Measurements from ENCODE around the gene CRYBA4.

Gene CRYBA4

DNA sequence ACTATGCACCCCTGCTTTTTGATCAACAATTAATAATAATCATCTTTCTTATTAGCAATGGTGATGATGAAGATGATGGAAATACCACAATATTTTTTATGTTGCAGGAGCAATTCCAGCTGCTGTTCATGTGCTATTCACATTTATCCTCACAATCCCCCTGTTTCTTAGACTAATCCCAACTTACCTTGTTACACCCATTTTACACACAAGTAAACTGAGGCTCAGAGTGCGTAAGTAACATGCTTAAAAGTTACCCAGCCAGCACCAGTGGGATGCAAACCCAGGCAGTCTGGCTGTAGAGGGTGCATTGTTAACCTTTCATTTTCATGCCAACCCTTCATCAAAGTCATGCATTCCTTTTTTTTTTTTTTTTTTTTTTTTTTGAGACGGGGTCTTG, 1.6 kb upstream of the CRYBA4 start:
- DNase-seq (ENCODE audit: extremely low read depth in 1 of 2, low read depth in 1 of 2), result no peak

DNA sequence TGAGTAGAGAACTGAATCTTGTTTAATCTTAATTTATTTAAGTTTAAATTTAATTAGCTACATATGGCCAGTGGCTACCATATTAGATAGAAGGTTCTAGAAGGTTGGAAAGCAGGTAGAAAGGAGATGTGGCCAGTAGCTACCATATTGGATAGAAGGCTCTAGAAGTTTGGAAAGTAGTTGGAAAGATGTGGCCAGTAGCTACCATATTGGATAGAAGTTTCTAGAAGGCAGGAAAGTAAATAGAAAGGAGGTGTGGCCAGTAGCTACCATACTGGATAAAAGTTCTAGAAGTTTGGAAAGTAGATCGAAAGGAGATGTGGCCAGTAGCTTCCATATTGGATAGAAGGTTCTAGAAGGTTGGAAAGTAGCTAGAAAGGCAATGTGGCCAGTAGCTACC, 2.2 kb downstream of the CRYBA4 start:
- DNase-seq (ENCODE audit: extremely low read depth in 1 of 2, low read depth in 1 of 2), result no peak

DNA sequence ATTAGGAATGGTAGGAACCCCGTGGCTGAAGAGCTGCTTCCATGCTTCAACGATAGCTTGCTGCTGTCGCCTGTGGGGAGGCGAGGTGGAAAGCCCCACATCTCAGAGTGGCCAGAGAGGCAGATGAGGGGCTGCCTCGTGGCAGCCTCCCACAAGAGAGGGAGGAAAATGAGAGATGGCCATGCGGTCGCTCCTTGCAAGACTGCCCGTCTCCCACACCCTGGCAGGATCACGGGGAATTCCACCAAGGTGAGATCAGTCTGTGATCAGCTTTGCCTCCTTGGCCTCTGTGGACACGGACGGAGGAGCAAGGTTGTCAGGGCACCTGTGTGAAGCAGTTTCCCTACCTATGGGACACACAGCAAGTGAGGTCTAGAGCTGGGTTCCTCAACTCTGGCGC, 3.0 kb downstream of the CRYBA4 start:
- DNase-seq (ENCODE audit: extremely low read depth in 1 of 2, low read depth in 1 of 2), result no peak

DNA sequence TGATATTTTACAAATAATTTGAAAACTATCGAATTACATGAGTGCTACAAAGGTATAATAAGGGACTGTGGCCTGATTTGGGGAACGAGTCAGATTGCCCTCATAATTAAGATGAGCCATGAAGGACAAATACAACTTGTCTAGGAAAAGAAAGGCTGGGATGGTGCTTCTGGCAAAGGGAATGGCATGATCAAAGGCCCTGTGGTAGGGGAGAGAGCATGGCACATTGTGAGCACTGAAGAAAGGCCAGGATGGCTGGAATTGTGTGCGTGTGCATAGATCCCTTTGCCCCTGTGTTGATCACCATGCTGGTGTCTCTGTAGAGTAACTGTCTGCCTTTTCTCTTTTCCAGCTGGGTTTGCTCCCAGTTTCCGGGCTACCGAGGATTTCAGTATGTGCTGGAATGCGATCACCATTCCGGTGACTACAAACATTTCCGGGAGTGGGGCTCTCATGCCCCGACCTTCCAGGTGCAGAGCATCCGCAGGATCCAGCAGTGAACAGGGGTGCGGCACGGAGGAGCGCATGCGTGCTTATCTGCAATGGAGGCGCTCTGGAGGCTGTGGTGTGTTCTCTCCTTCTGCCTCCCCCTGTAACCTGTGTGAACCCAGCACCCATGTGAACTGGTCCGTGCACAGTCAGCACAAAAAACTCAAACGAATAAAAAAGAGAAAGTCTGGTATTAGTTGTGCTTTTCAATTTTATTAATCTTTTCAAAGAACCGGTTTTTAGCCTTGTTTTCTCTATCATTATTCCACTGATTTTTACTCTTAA, 8.4 kb downstream of the CRYBA4 start:
- DNase-seq (ENCODE audit: extremely low read depth in 1 of 2, low read depth in 1 of 2), result no peak

DNA sequence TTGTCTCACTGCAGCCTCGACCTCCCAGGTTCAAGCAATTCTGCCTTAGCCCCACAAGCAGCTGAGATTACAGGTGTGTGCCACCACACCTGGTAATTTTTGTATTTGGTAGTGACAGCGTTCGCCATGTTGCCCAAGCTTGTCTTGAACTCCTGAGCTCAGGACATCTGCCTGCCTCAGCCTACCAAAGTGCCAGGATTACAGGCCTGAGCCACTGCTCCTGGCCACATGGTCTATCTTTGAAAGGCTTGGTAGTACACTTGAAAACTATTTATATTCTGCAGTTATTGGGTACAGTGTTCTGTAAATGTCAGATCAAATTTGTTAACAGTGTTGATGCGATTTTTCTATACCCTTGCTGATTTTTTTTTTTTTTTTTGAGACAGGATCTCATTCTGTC, 9.5 kb downstream of the CRYBA4 start:
- DNase-seq (ENCODE audit: extremely low read depth in 1 of 2, low read depth in 1 of 2), result no peak

DNA sequence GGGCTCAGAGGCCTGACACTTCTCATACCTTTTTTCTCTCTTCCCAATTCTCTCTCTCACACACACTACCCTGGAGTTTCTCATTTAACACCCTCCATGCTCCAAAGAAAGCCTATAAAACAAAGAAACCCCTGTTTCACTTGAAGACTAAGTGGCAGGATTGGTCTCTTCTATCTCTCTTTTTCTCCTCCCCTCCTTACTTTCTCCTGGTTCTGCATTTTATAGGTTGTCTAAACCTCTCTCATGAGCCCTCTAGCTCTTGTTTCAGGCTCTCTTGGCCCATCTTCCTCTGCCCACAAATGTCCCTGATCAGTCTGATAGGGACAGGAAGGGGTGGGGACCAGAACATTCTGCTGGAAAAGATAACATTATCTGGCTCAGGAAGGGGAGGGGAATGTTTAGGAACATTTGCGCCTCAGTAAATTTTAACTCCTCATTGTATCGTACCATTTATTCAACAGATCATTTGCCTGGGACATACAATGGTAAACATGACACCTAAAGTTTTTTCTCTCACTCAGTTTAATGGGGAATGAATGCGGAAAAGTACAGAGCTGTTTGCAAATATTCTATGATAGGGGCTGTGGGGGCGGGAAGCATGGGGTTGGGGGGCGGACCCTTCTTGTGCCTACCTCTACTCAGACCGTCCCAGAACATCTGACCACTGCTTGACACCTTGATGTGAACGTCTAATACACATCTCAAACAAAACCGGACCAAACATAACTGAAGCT, 10.8 kb downstream of the CRYBA4 start:
- DNase-seq (ENCODE audit: extremely low read depth in 1 of 2, low read depth in 1 of 2), result no peak

DNA sequence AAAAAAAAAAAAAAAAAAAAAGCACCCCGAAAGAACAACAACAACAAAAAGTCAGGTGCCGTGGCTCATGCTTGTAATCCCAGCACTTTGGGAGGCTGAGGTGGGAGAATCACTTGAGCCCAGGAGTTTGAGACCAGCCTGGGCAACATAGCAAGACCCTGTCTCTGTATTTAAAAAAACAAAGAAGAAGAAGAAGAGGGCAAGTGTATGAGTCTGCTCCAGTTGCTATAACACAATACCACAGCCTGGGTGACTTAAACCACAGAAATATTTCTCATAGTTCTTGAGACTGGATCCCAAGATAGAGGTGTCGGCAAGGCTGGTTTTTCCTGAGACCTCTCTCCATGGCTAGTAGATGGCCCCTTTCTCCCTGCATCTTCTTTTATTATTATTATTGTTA, 12.4 kb downstream of the CRYBA4 start:
- no peak for DNase-seq (ENCODE audit: extremely low read depth in 1 of 2, low read depth in 1 of 2)

DNA sequence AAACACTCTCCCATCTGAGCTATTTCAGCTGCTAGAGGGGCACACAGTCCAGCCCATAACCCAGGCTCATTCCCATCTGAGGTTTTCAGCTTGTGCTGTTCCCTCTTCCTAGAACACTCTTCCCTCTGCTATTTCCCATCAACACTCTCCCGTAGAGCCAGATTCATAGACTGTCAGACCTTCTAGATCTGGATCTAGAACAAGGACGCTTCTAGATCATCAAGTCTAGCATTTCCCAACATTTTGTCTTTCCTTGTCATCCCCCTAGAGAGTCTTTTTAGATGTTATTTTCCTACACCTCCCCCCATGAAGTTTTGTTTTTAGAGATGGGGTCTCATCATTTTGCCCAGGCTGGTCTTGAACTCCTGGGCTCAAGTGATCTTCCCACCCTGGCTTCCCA, 13.4 kb downstream of the CRYBA4 start:
- DNase-seq (ENCODE audit: extremely low read depth in 1 of 2, low read depth in 1 of 2), result no peak

DNA sequence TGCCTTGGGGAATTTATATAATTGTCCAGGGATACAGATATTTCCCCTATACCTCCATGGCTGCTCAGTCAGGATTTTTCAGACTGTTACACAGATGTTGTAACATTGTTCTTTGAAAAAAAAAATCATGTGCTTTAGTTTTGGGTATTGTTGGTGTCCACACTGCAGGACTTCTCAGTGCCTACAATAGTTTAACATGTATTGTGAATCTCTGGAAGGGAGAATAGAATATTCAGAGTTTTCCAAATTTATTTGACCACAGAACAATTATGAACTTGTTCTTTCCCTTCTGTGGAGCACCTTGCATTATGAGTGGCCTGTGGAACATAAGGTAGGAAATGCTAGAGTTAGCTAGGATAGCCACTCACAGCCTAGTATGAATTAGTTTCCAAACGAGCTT, 14.5 kb downstream of the CRYBA4 start:
- DNase-seq (ENCODE audit: extremely low read depth in 1 of 2, low read depth in 1 of 2), result no peak

DNA sequence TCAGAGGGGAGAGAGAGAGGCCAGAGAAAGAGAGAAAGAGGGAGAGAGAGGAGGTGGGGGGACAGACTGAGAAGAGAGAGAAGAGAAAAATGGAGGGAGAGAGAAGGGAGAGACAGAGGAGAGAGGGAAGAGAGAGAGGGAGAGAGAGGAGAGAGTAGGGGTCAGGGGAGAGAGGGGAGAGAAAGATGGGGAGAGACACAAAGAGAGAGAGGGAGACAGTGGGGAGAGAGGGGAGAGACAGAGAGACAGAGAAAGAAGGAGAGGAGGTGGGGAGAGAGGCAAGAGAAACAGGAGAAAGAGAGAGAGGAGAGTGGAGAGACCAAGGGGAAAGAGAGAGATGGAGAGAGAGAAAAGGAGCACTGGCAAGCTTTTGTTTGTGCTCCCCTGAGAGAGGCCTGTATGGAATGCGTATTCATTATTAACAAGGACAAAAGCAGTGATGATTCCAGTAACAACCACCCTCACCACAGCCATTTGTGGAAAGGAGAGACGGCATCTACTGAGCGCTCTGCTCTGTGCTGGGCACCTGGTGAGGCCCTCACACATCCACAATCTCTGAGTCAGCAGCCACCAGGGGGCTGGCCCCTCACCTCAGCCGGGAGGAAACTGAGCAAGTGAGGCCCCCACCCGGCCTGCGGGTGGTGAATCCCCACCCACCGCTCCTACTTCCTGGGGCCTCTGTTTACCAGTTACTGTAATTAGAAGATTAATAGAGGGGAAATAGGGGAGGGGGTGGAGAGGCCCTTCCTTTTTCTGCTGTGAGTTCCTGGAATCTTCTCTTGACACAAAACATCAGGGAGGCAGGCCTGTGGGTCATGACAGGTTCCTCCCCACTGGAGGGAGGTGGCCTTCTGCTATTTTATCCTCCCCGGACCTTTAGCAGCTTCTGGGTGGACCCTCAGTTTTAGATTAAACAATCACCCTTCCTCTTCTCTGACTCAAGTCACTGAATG, 21.0 kb downstream of the CRYBA4 start:
- DNase-seq (ENCODE audit: extremely low read depth in 1 of 2, low read depth in 1 of 2), result peak; percentile 52 to 65

DNA sequence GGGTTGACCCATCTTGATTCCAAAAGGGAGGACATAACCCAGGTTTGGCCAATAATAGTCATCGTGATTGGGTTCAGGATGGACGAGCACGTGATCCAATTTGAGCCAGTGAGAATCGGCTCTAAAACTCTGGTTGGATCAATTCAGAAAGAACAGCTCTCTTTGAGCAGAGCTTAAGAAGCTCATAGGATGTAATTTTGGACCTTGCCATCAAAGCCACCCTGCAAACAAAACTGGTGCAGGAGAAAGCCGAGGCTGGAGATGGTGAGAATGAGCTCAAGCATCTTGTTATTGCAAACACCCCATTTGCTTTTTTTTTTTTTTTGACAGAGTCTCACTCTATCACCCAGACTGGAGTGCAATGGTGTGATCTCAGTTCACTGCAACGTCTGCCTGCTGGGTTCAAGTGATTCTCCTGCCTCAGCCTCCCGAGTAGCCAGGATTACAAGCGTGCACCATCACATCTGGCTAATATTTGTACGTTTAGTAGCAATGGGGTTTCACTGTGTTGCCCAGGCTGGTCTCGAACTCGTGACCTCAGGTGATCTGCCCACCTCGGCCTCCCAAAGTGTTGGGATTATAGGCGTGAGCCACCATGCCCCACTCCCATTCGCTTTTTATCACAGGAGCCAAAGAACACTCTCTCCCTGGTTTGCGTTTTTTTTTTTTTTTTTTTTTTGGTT, 21.8 kb downstream of the CRYBA4 start:
- DNase-seq (ENCODE audit: extremely low read depth in 1 of 2, low read depth in 1 of 2), result no peak

DNA sequence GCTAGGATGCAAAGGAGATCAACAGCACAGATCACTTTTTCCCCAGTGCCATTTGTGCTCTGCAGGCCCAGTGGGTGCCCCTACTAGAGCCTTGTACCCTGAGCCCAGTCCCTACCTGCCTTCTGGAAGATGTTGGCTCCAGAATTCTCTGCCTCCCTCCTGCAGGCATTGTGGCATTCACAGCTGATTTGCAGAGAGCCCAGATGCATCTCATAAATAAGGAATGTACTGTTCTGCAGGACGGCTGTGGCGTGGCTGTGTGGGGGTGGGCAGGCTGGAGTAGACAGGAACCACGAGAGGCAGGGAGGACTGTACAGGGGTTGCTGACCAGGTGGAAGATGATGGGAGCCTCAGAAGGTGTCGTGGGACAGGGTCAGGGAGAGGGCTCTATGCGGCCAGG, 24.4 kb downstream of the CRYBA4 start:
- DNase-seq (ENCODE audit: extremely low read depth in 1 of 2, low read depth in 1 of 2), result no peak

DNA sequence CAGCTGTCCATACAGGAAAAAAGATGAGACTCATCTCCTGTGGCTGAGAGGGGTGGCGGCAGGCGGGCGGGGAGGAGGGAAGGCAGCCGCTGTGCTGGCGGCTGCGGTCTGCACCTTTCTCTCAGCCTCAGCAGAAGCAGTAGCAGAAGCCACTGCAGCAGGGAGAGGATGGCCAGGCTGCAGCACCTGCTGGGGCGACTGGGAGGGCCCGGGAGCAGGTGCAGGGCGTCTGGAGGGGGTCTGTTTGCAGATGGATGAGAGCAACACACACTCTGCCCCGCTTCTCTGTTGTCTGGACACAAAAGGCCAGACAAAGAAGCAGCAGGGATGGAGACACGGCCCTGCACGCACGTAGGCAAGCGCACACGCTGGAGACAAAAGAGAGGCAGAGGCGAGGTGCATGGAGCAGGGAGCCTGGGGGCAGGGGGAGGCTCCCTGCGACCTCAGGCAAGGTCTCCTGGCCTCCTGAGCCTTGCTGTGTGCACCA, 26.3 kb downstream of the CRYBA4 start:
- peak in 1 of 2 donors; percentile 27 for DNase-seq (ENCODE audit: extremely low read depth in 1 of 2, low read depth in 1 of 2)

DNA sequence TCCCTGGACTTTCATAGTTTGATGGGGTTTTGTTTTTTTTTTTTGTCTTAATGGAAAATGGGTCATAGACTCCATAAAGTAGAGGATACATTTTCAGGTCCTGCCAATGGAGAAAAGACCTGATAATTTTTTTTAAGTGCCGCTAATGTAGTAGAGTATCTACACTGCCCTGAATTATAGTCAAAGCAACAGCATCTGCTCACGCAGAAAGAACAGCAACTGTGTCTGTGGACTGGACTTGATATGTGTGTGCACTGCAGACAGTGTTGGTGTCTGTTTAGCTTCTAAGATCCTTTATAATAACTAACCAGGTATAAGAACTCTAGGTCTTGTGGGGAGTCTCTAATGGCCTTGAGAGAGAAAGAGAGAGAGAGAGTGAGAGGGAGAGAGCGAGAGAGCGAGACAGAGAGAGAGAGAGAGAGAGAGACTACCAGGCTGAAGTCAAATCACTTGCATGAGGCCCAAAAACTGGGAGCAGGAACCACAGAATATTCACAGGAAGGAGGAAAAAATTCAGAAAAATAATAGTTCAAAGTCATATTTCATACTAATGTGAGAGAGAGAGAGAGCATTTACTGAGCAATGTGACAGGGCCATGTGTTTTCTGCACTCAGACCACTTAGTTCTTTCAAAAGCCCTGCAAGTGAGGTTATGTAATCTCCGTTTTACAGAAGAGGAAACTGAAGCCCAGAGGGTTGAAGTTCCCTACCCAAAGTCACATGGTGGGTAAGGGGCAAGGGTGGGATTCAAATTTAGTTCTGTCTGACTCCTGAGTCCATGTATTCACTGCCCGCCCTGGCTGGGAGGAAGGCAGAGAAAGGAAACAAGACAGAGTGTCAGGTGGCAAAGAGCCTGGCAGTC, 27.0 kb downstream of the CRYBA4 start:
- no peak for DNase-seq (ENCODE audit: extremely low read depth in 1 of 2, low read depth in 1 of 2)

DNA sequence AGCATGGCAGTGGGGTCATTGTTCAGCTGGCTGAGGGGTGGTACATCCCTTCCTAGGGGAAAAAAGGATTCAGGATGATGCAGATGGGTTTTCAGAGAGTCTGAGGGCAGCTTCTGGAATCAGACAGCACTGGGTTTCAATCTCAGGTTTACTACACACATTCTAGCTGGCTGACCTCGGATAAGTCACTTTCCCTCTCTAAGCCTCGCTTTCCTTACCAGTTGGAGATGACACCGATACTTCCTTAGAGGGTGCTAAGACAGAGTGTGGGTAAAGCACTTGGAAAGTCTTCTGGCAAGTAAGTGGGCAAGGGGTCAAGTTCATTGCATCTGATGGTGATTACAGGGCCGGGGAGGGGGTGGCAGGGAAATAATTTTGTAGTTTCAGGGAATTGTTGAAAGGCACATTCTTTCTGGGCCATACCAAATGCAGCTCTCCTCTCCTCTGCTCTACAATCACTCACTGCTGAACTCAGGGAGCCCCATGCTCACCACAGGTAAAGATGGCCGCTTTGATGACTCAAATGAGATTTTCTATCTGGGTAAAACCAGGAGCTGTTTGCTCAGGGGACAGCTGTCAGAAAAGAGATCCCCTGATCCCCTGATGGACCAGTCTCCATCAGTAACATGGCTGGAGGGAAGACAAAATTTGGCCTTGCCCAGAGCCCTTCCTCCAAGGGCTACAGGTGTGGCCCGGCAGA, 29.1 kb downstream of the CRYBA4 start:
- no peak for DNase-seq (ENCODE audit: extremely low read depth in 1 of 2, low read depth in 1 of 2)

DNA sequence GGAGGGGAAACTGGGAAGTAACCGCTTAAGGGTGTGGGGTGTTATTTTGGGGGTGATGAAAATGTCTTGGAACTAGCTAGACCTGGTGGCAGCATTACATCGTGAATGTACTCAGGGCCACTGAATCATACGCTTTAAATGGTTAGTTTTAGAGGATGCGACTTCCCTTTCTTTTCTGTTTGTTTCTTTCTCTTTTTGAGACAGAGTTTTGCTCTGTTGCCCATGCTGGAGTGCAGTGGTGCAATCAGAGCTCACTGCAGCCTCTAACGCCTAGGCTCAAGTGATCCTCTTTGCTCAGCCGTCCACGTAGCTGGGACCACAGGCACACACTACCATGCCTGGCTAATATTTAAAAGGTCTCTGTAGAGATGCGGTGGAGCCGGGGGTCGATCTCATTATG, 30.1 kb downstream of the CRYBA4 start:
- DNase-seq (ENCODE audit: extremely low read depth in 1 of 2, low read depth in 1 of 2), result no peak

DNA sequence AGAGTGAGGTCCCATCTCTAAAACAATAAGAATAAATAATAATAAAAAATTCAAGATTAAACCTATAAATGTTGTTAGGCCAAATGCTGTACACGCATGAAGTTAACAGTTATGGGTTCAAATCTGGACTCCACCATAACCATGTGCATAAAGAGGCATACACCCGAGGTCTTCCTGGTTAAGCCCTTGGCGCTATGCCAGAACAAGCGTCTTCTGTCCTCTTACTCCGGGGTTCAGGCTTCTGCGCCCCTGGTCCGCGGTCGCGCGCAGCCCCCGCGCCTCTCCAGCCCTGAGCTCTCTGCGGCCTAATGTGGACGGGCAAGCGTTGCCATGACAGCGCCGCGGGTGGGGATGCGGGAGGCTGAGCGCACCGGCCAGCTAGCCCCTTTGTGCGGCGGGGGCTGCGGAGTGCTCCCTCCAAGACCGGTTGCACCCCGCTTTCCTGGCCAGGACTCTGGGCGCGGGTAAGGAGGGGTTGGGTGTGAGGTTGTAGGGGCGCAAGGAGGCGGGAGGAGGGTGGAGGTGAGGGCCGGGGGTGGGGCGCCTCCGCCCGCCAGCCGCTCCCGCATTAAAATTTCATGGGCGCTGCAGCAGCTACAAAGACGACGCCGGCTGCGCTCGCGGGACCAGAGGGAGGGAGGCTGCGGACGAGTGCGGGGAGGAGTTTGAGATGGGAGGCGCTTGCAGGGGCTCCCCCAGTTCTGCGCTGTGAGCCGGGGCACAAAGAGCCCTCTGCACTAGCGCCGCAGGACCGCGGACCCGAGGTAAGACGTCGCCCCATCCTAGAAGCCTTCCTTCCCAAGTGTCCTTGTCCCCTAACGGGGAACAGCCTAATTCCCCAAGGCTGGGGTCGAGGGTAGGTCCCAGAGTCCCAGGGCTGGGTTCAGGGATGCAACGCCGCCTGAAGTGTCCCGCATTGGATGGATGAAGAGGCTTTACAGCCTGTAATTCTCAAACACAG, 35.4 kb downstream of the CRYBA4 start, which contains the start of gene MIAT:
MIAT (plus strand) TSS at position 698 of the 961 bp plus-strand sequence.
- DNase-seq (ENCODE audit: extremely low read depth in 1 of 2, low read depth in 1 of 2), result peak; percentile 31 to 61

DNA sequence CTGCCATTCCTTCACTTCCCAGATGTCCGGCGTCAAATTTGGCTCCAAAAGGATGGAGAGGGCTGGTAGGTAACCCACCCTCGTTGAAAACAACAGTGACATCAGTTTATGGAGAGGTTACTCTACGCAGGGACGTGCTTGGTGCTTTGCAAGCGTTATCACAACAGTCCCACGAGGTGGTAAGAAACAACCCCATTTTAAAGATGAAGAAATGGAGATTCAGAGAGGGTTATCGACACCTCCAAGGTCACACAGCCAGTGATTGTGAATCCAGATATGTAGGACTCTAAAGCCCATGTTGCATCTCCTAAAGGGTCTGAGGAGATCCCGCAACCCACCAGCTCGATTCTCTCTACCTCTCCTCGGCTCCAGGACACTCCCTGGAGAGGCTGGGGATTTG, 36.4 kb downstream of the CRYBA4 start:
- DNase-seq (ENCODE audit: extremely low read depth in 1 of 2, low read depth in 1 of 2), result no peak

Measured in activated CD8-positive, alpha-beta memory T cell treated with anti-CD3 and anti-CD28 coated beads for 1 hour (primary cell).